C4-2B (cell line): ENCODE results near the gene TCEA2.

ENCODE experiments used
- ZFX ChIP-seq: fragments of 450-650 bp; IDR thresholded peaks from 2 replicates; pipeline ENCODE4 v1.6.1; 2017
- TF ChIP-seq, protein P1 (sequence below): fragments of 450-650 bp; conservative IDR thresholded peaks from 2 replicates; pipeline ENCODE4 v1.5.1; 2017; ENCODE audit warnings: mild to moderate bottlenecking

DNA sequence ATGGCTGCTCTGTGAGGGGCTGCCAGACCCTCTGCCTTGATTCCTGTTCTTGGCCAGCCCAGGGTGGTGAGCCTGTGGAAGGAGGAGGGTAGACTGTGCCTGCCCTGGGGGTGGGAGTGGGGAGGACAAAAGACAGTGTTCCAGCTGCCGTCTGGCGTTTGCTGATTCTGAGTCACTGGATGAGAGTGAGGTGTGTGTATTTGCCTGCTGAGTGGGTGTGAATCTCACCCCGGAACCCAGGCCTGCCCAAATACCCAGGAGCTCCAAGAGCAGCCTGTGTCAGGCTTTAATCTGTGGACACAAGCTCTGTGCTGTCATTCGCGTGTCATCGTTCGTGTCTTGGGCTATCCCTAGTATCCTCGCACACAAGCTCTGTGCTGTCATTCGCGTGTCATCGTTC, 23.8 kb downstream of the TCEA2 start:
- TF ChIP-seq, protein P1, sequence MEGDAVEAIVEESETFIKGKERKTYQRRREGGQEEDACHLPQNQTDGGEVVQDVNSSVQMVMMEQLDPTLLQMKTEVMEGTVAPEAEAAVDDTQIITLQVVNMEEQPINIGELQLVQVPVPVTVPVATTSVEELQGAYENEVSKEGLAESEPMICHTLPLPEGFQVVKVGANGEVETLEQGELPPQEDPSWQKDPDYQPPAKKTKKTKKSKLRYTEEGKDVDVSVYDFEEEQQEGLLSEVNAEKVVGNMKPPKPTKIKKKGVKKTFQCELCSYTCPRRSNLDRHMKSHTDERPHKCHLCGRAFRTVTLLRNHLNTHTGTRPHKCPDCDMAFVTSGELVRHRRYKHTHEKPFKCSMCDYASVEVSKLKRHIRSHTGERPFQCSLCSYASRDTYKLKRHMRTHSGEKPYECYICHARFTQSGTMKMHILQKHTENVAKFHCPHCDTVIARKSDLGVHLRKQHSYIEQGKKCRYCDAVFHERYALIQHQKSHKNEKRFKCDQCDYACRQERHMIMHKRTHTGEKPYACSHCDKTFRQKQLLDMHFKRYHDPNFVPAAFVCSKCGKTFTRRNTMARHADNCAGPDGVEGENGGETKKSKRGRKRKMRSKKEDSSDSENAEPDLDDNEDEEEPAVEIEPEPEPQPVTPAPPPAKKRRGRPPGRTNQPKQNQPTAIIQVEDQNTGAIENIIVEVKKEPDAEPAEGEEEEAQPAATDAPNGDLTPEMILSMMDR: no peak
- no peak for TF ChIP-seq ZFX
